Measurements from ENCODE around the gene MAP4K3.
"Not testable (repeated sequence)": the region's sequence is repeated elsewhere in the genome, so short reads cannot be mapped to it uniquely, and the experiment has no call there.

DNA sequence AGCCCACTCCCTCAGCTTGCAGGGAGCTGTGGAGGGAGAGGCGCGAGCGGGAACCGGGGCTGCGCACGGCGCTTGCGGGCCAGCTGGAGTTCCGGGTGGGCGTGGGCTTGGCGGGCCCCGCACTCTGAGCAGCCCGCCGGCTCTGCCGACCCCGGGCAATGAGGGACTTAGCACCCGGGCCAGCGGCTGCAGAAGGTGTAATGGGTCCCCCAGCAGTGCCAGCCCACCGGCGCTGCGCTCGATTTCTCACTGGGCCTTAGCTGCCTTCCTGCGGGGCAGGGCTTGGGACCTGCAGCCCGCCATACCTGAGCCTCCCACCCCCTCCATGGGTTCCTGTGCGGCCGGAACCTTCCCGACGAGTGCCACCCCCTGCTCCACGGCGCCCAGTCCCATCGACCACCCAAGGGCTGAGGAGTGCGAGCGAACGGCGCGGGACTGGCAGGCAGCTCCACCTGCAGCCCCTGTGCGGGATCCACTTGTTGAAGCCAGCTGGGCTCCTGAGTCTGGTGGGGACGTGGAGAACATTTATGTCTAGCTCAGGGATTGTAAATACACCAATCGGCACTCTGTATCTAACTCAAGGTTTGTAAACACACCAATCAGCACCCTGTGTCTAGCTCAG lies 192.7 kb downstream of the MAP4K3 start:
- TF ChIP-seq, protein P1, sequence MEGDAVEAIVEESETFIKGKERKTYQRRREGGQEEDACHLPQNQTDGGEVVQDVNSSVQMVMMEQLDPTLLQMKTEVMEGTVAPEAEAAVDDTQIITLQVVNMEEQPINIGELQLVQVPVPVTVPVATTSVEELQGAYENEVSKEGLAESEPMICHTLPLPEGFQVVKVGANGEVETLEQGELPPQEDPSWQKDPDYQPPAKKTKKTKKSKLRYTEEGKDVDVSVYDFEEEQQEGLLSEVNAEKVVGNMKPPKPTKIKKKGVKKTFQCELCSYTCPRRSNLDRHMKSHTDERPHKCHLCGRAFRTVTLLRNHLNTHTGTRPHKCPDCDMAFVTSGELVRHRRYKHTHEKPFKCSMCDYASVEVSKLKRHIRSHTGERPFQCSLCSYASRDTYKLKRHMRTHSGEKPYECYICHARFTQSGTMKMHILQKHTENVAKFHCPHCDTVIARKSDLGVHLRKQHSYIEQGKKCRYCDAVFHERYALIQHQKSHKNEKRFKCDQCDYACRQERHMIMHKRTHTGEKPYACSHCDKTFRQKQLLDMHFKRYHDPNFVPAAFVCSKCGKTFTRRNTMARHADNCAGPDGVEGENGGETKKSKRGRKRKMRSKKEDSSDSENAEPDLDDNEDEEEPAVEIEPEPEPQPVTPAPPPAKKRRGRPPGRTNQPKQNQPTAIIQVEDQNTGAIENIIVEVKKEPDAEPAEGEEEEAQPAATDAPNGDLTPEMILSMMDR (IDR thresholded peaks at IDR 0.05), result not testable (repeated sequence)
- TF ChIP-seq POLR2AphosphoS5 (IDR thresholded peaks at IDR 0.05), result not testable (repeated sequence)

Data from breast epithelium (tissue), 3 donors.